HepG2 (cell line): Measurements from ENCODE around the gene RAI14. TPM values are rescaled to one million over a fixed set of nuclear protein-coding genes. Genes with fewer than 3 reads are reported as not detected.

Experiments used
- ATAC-seq: fragments of 200-7000 bp; cut with Tn5 transposase; 3 replicates; pipeline ENCODE4 v1.9.1; 2020; ENCODE audit warnings: mild to moderate bottlenecking, moderate library complexity
- BruUV-seq: library from RNA; stranded (reverse); fragments of 400-500 nt; replicated peaks from 2 replicates; lab custom pipeline; 2021; lab: Mats Ljungman, UMichigan
- CTCF ChIA-PET: fragments of 300-600 bp; formaldehyde crosslinking; extraction: SDS; loops from one replicate; lab custom pipeline; 2021; ENCODE audit warnings: low total read pairs, inconsistent platforms, low intra/inter-chr PET ratio; lab: Yijun Ruan, JAX
- POLR2A ChIA-PET: fragments of 350-600 bp; sonication (Branson Sonifier 250); formaldehyde crosslinking; loops from one replicate; lab custom pipeline; 2020; ENCODE audit warnings: antibody characterized with exemption, inconsistent platforms; lab: Yijun Ruan, JAX
- DNase-seq: peaks from one replicate; pipeline ENCODE4 v3.0.0-alpha.2; 2015; ENCODE audit warnings: low spot score
- FAIRE-seq: peaks from 3 replicates; lab custom pipeline; 2011; peaks lifted over from hg19 to GRCh38; lab: Jason Lieb, UNC
- H2AFZ ChIP-seq: one replicate; pipeline ENCODE4 v1.6.1; 2011; ENCODE audit warnings: low read length, inconsistent platforms
- H3K27ac ChIP-seq: fragments of 300-600 bp; 3 replicates; pipeline ENCODE4 v1.8.0; 2011; ENCODE audit warnings: mixed run types, mild to moderate bottlenecking, mixed read lengths, low read length, inconsistent platforms; ENCODE audit not compliant: insufficient read depth; ENCODE audit errors: extremely low read length
- H3K27me3 ChIP-seq, 2 experiments: fragments of 200-600 bp in 1 of 2; 2 replicates in 1 of 2; 3 replicates in 1 of 2; pipeline versions ENCODE4 v1.6.0 to v1.8.0; 2011; ENCODE audit warnings: low read length in 2 of 2, mild to moderate bottlenecking in 2 of 2, moderate library complexity in 2 of 2, inconsistent platforms in 1 of 2; ENCODE audit not compliant: insufficient read depth in 2 of 2, control insufficient read depth in 1 of 2
- H3K36me3 ChIP-seq, 2 experiments: fragments of 200-600 bp in 1 of 2; replicated peaks in 1 of 2; 2 replicates in 1 of 2; 3 replicates in 1 of 2; pipeline versions ENCODE4 v1.5.1 to v1.8.0; 2011; ENCODE audit warnings: low read length in 2 of 2, inconsistent platforms in 1 of 2; ENCODE audit not compliant: insufficient read depth in 2 of 2, control insufficient read depth in 1 of 2
- H3K4me1 ChIP-seq: 2 replicates; pipeline ENCODE4 v1.5.1; 2012; ENCODE audit warnings: low read length, inconsistent platforms; ENCODE audit not compliant: insufficient read depth
- H3K4me2 ChIP-seq: 2 replicates; pipeline ENCODE4 v1.6.0; 2011; ENCODE audit warnings: low read depth, low read length, inconsistent platforms
- H3K4me3 ChIP-seq, 3 experiments: fragments of 200-600 bp in 1 of 3; sonication (generic), shearing (Covaris generic) in 1 of 3; replicated peaks in 1 of 3; 2 replicates each; pipeline ENCODE4 v1.5.1; 2011 to 2016; ENCODE audit warnings: low read length in 3 of 3, inconsistent platforms in 2 of 3, low read depth in 2 of 3, mild to moderate bottlenecking in 2 of 3, control low read depth in 1 of 3, mixed read lengths in 1 of 3; ENCODE audit not compliant: insufficient read depth in 1 of 3
- H3K79me2 ChIP-seq: one replicate; pipeline ENCODE4 v1.6.1; 2011; ENCODE audit warnings: low read length, inconsistent platforms; ENCODE audit not compliant: insufficient read depth
- H3K9ac ChIP-seq: 2 replicates; pipeline ENCODE4 v1.6.0; 2011; ENCODE audit warnings: mild to moderate bottlenecking, low read depth, low read length, inconsistent platforms; ENCODE audit not compliant: insufficient read depth
- H3K9me3 ChIP-seq: 2 replicates; pipeline ENCODE4 v1.5.1; 2012; ENCODE audit warnings: mild to moderate bottlenecking, low read length
- H4K20me1 ChIP-seq: 2 replicates; pipeline ENCODE4 v1.6.0; 2011; ENCODE audit warnings: inconsistent platforms, mild to moderate bottlenecking, low read length, moderate library complexity; ENCODE audit not compliant: insufficient read depth
- HNRNPK ChIP-seq: fragments of 200-400 bp; formaldehyde crosslinking; IDR thresholded peaks from 2 replicates; pipeline ENCODE4 v1.6.1; 2018; ENCODE audit warnings: low read length, low read depth, moderate library complexity, mild to moderate bottlenecking; ENCODE audit not compliant: poor library complexity, severe bottlenecking
- NFYC ChIP-seq: IDR thresholded peaks from 2 replicates; pipeline ENCODE4 v1.6.1; 2016; ENCODE audit warnings: missing genetic modification reagents, missing compliant biosample characterization
- PCBP1 ChIP-seq: fragments of 200-400 bp; formaldehyde crosslinking; IDR thresholded peaks from 2 replicates; pipeline ENCODE4 v1.6.1; 2017; ENCODE audit warnings: mild to moderate bottlenecking, low read depth, low read length, borderline replicate concordance
- PPARG ChIP-seq: conservative IDR thresholded peaks from 2 replicates; pipeline ENCODE4 v1.6.1; 2016; ENCODE audit warnings: missing biosample characterization, missing genetic modification reagents
- ZNF280D ChIP-seq: sonication (generic); formaldehyde crosslinking; IDR thresholded peaks from 2 replicates; pipeline ENCODE4 v1.5.1; 2020; ENCODE audit warnings: mild to moderate bottlenecking, missing genetic modification reagents
- ZNF543 ChIP-seq: sonication (generic); formaldehyde crosslinking; IDR thresholded peaks from 2 replicates; pipeline ENCODE4 v1.4.0; 2020; ENCODE audit warnings: mild to moderate bottlenecking, missing genetic modification reagents
- in situ Hi-C: cut with HindIII; loops from 2 replicates; pipeline ENCODE4 v1.10.0; 2017; ENCODE audit warnings: low pct_unique_long_range_greater_than_20kb; ENCODE audit not compliant: extremely low pct_ligation_motif_present
- intact Hi-C: fragments of 100-400 bp; cut with micrococcal nuclease; formaldehyde crosslinking; loops from one replicate; pipeline ENCODE4 v1.10.0; 2022; ENCODE audit not compliant: unreplicated experiment
- polyA plus RNA-seq, 8 experiments: library from polyadenylated mRNA; depleted of rRNA in 3 of 8; stranded (reverse) in 7 of 8; unstranded in 1 of 8; fragments of >200 nt; fragmentation: Illumina TruSeq in 4 of 8; extraction: Trizol in 4 of 8; gene quantifications; 2 replicates each; pipeline versions ENCODE4 v1.2.1 to v1.2.3, GENCODE V29; 2011 to 2016; ENCODE audit warnings: low read depth in 4 of 8, missing spikeins in 1 of 8, mixed read lengths in 1 of 8; ENCODE audit not compliant: insufficient read depth in 1 of 8
- total RNA-seq, 5 experiments: library from RNA; depleted of rRNA; stranded (reverse); fragments of >200 nt; fragmentation: Illumina TruSeq; extraction: Trizol; gene quantifications; 2 replicates each; pipeline ENCODE4 v1.2.3, GENCODE V29; 2016; ENCODE audit warnings: low read depth in 1 of 5
- TF ChIP-seq, protein P1 (sequence below): sonication (generic); formaldehyde crosslinking; IDR thresholded peaks from 2 replicates; pipeline ENCODE4 v1.8.1; 2023; ENCODE audit warnings: mild to moderate bottlenecking, missing genetic modification reagents, borderline replicate concordance

Gene RAI14
- total and polyA plus RNA-seq, 2 of the 13 experiments (the other 11 are each of a cell fraction or from before 2014, with no cell fraction given), result 12.6 to 18.2 TPM

- FAIRE-seq (no peak), DNase-seq (no peak), ATAC-seq (no peak)
- Histone ChIP-seq H3K9me3 (no peaks in the 10 kb centered on the region), H3K27me3 (no peaks in the 10 kb centered on the region), H3K27ac (no peak overlapping the region), H3K9ac (no peak overlapping the region), H3K4me2 (no peak overlapping the region), H3K79me2 (no peaks in the 10 kb centered on the region), H3K4me3 (no peak overlapping the region), H3K36me3 (no peaks in the 10 kb centered on the region), H2AFZ (no peak overlapping the region), H3K4me1 (0 out of 2 replicates have a peak, but pooled peaks cover 6% of the 10 kb centered on the region), H4K20me1 (no peaks in the 10 kb centered on the region)
- no TSS peak for BruUV-seq
- ChIA-PET CTCF (no interaction called here), POLR2A (no interaction called here)
- in situ Hi-C loops (no loop called here), intact Hi-C loops (no loop called here)
- TF ChIP-seq ZNF280D (CRISPR knock-in tag) (no peak), HNRNPK (peak; percentile 92), PCBP1 (peak; percentile 58; the same call in 1 of the 2 replicates), ZNF543 (CRISPR knock-in tag) (no peak), PPARG (CRISPR knock-in tag) (no peak), NFYC (CRISPR knock-in tag) (no peak)
- TF ChIP-seq, protein P1, sequence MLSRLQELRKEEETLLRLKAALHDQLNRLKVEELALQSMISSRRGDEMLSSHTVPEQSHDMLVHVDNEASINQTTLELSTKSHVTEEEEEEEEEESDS (CRISPR knock-in tag), result no peak
Measured at GRCh38 chr5:34698109-34698419, 41.9 kb downstream of the RAI14 start.
